GM18868 (cell line): Measurements from ENCODE around the gene ME3.
"Not testable (repeated sequence)": the region's sequence is repeated elsewhere in the genome, so short reads cannot be mapped to it uniquely, and the experiment has no call there.

Source experiments
- ATAC-seq: cut with Tn5 transposase; IDR thresholded peaks from one replicate; pipeline ENCODE4 v1.9.1; 2021; ENCODE audit warnings: mild to moderate bottlenecking, moderate library complexity; ENCODE audit not compliant: unreplicated experiment

Gene ME3

DNA sequence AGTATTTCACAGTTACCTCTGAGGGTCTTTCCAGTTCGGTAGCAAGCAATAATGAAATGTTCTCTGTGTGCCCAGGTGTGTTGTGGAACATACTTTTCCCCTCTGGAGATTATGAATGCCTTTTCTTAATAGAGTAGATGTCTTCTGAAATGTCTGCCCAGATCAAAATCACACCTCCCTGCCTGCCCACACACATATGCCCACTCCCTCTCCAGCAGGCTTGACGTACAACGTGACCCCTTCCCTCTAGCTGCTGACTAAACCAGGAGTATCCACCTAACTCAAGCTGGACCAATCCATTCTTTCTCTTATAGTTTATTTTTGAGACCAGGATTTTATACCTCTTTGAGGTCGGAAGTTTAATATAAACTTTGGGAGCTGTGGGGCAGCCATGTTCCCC, 48.7 kb downstream of the ME3 start:
- no peak for ATAC-seq

DNA sequence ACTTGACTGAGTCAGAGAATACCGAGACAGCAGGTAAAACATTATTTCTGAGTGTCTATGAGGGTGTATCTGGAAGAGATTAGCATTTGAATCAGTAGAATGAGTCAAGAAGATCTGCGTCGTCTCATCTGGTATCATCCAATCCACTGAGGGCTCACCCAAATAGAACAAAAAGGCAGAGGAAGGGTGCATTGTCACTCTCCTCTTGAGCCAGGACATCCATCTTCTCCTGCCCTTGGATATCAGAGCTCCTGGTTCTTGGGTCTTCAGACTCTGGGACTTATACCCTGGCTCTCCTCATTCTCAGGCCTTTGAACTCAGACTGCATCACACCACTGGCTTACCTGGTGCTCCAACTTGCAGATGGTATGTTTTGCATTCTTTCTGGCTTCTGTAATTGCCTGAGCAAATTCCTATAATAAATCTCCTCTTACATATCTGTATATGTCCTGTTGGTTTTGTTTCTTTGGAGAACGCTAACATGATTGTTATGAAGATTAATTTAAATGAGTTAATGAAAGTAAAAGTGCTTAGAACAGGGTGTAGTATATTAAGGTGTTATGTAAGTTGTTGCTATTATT, 49.3 kb downstream of the ME3 start:
- ATAC-seq: no peak

DNA sequence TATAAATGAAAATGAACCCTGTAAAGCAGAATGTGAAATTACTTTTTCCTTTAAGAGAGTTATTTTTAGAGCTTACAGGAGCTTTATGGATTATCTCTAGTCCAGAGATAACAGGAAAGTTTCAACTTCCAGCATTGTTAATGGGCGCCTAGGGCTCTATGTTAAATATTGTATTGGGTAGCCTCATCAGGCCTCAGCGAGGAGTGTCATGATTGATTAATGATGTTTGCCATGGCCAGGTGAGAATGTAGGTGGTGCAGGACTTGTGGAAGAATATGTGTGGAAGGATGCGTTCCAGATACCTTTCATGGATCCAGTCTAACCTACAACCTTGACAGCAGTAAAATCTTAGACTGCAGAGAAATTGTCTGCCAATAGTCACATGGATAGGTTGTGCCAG, 50.6 kb downstream of the ME3 start:
- no peak for ATAC-seq

DNA sequence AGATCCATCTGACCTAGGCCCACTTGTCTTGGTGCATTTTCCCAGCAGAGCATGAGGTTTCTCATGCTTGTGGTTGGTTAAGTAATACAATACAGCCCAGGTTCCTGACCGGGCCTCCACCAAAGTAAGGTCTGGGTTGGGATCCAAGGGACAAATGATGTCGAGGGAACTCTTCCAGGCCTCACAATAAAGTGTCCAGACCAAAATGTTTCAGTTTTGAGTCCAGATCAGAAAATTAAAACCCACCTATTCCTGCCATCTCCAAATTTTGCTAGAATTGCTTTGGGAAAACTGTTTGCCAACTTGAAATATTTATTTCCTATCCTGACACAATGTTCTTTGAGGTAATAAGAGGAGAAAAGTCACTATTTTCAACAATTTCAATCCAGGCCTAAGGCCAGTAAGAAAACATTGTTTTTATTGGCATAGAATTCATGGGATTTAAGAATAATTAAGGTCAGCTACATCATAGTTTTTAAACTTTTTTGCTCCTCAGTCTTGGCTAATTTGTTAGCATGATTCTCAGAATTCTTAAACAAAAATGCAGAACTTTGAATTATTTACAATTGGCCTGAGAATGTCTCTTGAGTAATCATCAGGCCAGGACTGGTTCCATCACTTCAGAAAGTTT, 51.4 kb downstream of the ME3 start:
- no peak for ATAC-seq

DNA sequence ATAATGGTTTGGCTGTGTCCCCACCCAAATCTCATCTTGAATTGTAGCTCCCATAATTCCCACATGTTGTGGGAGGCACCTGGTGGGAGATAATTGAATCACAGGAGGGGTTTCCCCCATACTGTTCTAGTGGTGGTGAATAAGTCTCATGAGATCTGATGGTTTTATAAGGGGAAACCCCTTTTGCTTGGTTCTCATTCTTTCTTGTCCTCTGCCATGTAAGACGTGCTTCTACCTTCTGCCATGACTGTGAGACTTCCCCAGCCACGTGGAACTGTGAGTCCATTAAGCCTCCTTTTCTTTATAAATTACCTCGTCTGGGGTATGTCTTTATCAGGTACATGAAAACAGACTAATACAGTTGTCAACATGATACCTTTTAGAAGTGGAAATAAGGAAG, 53.0 kb downstream of the ME3 start:
- not testable (repeated sequence) for ATAC-seq

DNA sequence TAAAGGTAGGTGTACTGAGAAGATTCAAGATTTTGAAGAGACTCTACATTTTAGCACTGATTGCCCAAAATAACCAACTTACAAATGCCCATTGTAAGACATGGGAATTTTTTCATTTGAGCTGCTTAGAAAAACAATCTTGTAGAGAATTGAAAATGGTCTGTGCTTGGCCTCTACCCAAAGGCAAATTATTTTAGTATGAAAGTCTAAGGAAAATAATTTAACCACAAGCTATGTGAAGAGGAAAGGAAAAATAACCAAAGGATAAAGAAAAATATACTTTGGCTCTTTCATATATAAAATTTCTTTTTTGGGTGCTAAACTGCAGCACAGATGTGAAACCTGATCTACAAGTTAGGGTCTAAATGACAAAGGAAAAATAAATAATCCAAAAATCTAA, 54.9 kb downstream of the ME3 start:
- ATAC-seq: no peak

DNA sequence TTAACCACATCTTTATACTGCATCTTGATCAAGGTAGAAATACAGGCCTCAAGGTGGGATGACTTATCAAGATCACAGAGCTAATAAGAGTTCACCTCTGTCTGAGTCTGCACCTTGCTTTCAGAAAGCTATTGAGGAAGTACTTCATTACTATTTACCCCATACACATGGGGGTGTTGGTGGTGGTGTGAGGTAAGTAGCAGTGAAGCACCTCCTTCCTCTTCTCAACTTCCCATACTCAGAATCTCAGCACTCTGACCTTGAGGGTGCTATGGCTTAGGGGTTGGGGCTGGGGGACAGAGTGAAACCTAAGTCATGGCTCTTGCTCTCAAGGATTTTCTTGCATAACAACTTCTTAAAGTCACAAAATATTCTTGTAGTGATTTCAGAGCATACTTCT, 56.9 kb downstream of the ME3 start:
- no peak for ATAC-seq

DNA sequence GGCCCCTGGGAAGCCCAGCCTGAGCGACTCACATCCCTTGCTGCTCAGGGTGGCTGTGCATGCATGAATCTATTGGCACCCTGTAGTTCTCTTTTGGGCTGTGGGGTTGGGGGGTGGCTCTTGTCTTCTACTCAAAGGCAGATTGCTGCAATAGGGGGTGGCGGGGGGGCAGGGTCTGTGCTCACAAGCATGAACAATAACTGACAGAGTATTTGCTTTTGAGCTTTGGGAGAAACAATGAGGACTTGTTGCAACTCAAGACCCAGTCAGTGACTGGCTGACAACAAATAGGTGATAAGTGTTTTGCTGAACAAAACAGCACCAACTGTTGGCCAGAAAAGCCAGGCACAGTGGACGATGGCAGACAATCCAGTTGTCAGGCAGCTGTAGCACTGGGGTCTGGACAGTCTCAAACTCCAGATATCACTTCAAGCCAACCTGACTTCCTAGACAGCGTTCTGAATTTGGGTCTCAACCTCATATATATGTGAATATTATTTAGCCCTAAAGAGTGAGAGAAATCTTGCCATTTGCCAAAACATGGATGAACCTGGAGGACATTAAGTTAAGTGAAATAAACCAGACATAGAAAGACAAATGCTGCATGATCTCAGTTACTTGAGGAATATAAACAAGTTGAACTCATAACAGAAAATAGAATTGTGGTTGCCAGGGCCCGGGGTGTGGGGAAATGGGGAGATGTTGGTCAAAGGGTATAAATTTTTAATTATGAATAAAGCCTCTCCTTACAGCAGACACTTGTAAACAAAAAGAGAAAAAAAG, 61.7 kb downstream of the ME3 start:
- ATAC-seq: no peak

DNA sequence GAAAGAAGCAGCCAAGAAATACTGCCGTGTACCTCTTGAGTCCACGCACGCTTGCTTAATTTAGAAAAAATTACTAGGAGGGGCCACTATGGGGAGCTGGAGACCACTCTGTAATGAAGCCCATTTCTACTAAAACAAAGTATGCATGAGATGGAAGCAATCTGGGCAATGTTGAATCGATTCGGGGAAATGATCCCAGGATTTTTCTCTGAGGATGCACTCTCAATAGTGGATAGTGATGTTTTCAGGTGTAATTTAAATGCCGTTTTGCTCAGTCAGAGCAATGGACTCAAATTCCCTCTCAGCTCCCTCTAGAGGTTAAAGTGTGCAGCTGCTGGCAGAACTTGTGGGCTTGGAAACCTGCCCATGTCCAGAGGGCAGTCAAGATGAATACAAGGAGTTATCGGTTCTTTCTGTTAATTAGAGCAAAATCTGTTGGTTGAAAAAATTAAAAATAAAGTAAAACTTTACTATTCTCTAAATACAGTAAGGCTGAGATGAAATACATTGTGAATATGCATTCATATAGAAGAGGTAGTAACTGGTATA, 64.1 kb downstream of the ME3 start:
- ATAC-seq: peak; percentile 96

DNA sequence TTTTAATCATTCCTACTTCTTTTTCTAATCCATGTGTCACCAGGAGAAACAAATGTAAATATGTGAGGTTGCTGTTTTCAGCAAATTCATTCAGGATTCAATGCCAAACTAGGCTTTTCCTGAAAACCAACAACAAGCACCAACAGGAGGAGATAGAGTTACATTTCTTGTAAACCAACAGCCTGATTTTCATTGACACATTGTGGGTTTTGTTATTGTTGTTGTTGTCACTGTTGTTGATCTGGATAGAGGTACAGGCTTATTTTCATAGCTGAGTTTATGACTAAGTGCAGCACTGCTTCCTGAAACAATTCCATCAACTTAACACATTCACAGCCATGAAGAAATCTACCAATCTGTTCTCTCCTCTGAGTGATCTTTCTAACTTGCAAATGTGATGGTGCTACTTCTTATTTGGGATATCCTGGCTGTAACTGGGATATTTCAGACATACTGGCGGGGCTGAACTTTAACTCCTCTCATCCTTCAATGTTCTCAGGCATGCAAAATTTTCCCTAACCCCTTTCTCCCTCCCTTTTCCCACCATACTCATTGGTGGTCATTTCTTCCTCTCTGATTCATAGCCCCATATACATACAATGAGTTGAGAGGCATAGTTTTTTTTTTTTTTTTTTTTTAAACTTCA, 65.5 kb downstream of the ME3 start:
- no peak for ATAC-seq

DNA sequence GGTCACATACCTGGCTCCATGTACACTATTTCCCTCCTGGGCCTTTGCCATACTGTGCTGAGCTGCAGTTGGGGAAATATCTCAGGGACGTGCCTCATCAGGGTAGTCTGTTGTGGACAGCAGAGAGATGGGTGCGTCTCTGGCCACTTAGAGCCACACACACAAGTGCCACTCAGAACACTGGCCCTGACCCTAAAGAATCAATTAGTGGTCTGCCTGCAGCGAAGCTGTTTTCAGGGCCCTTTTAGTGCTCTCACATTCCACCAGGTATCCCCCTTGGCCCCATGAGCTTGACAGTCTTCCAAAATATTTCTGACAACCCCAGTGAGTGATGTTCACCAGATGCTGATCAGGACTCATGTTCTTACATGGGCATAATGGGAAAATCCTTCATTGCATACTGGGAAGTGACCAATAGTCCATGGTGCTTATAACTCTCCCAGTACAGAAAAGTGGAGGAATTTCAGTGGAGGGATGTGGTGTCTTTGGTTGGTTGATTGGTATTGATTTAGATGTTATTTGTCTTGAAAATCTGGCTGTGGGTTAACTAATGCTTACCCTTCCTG, 66.1 kb downstream of the ME3 start:
- no peak for ATAC-seq

DNA sequence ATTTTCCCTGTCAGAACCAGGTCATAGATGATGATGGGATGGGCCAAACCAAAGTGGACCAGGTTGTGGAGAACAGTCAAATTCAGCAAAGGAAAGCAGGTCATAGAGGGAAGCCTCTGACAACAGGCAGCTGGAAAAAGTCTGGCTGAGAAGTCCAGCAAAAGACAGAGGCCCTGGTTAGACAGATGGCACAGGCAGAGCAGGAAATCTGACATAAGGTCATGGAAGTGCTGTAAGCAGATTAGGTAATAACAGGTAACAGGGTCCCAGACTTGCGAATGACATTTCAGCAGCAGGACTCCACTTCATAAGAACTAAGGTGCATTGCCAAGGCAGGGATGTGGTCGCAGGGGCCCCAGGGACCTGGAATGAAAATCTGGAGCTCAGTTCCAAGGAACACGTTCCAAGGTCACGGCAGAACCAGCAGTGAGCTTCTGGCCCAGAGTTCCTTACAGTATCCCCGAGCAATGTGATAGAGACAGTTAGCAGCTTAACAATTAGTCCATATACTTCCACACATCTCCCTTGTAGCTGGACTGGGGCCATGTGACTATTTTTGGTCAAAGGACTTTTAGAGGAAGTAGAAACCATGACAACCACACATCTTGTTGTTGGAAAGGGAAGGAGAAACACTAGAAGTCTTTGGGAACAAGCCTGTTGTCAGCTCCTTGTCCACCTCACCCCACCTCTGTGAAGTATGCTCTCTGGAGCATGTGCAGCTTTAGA, 75.4 kb downstream of the ME3 start:
- no peak for ATAC-seq

DNA sequence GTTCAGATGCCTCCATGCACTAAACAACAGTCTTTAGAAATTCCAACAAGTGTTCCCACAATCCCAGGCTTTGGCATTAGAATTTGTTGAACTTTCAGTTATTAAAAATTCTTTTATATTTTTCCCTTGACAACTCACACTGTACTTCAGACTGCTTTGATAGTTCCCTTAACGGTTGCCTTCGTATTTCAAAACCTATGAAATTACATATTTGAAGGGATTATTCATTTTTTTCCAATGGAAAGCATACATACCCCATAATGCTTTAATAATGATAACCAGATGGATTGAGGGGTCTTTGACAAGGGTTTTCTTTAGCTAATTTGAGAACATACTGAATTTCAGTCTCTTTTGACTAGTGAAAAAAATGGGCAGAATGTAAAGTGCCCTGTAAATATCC, 76.5 kb downstream of the ME3 start:
- ATAC-seq: no peak

DNA sequence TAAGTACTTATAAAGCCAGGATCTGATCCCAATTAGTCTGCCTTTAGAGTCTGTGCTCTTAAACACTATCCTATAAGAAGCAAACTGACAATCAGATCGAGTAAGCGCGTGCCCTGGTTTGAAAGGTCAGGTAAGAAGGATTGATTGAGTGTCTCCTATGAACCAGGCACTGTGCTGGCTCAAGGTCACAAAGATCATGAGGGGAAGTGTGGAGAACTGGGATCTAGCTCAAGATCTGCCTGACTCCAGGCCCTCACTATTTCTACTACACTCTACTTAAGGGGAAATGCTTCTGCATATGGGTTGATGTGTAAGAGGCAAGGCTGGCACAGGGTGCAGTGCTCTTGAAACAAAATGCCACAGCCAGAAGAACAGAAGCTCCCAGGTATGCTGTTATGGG, 77.0 kb downstream of the ME3 start:
- ATAC-seq: no peak

DNA sequence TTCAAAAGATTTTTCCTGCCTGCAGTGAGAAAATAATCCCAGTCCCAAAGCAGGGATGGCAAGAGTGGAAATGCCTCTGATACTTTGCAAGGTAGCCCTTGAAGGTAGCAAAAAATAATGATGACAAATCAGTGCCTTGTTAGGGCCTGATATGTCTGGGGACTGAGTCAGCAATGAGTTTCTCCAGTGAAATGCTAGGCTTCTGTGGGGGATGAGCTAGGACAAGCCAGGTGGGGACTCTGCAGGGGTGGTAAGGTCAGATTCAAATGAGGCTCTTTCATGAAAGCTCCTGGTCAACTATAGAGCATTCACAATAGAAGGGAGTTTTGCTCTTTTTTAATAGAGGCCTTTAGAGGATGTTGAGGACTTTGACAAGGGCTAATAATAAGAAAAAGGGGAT, 77.7 kb downstream of the ME3 start:
- ATAC-seq: no peak

DNA sequence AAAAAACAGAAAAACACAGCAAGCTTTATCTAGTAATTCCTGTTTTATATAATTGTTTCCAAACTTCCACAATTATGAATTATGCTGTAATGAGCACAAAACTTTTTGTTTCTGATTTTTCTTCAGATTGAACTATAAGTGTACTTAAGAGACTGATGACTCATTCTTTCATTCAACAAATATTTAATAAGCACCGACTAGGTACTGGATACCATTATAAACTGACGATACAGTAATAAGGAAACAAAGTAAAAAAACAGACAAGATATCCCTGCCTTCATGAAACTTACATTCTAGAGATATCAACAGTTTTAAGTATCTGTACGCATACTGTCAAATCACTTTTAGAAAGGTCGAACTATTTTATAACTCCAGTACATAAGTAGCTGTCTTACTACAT, 78.6 kb downstream of the ME3 start:
- no peak for ATAC-seq

DNA sequence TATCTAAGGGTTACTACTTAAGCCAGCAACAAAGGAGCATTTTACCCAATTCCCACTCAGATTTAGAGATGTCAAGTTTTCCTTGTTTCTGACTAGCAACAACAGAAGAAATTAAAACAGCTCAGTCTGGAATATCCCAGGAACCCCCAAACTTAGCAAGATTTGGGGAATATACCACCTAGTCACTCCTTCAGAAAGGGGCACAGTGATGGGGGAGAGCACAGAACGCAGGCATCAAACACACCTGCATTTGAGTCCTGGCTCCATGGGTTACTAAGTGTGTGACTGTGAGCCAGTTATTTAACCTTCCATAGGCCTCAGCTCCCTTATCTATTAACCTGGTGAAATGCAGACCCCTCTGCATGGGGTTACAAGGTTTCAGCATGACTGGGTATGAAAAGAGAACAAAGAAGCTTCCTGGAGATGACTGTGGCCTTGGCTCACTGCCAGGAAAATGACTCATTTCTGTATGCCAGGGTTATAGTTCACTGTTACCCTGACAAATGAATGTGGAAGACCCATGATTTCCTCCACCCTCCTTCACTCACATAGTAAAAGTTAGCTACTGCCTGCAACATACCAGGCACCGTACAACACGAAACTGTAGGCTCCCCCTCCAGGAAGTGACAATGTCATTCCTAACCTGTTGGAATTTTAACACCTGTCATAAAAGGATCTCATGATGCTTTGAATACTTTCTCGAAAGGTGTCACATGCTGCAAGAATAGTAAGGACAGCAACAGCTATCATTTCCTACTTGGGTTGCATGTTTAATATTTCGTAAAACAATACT, 79.6 kb downstream of the ME3 start:
- ATAC-seq: peak; percentile 94

DNA sequence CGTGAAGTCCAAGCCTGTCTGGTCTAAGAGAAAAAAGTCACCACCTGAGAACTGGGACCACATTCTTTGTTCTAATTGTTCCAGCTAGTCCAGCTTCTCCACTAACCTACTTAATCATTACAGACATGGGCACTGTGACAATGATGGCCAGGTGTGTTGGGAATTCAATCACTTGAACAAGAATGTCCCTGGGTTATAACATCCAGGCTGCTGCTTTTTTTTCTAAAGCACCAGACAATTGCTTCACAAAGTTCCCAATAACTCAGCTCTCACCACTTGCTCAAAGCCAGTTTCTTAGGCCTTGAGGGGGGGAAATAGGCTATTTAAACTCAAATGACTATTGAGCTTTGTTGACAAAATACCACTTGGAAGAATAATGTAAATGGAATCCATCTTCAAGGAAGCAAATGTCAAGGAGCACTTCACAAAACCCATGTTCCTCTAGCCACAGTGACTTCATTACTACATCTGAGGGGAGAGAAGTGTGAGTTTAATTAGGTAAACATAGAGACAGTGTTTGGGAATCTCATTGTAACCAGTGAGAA, 80.3 kb downstream of the ME3 start:
- no peak for ATAC-seq

DNA sequence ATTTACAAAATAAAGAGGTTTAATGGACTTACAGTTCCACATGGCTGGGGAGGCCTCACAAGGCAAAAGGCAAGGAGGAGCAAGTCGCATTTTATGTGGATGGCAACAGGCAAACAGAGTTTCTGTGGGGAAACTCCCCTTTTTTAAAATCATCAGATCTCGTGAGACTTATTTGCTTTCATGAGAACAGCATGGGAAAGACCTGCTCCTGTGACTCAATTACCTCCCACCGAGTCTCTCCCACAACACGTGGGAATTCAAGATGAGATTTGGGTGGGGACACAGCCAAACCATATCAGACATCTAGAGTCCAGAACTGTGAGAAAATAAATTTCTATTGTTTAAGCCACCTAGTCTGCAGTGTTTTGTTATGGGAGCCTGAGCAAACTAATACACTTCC, 80.8 kb downstream of the ME3 start:
- no peak for ATAC-seq
